HG03060 (cell line): ENCODE measurements around the gene NFASC.

Experiments
- ATAC-seq: cut with Tn5 transposase; IDR thresholded peaks from one replicate; pipeline ENCODE4 v1.9.1; 2021; ENCODE audit warnings: low read depth, moderate number of reproducible peaks; ENCODE audit not compliant: unreplicated experiment

The NFASC gene

GRCh38 chr1:205028390-205028789 is 157.7 kb downstream of the NFASC start:
- ATAC-seq = no peak

- ATAC-seq = no peak
These were observed 158.3 kb downstream of the NFASC start for GRCh38 chr1:205028924-205029323.

- no peak for ATAC-seq
These were observed 159.6 kb downstream of the NFASC start for GRCh38 chr1:205030241-205030640.

- ATAC-seq = no peak
These were observed 160.2 kb downstream of the NFASC start for GRCh38 chr1:205030896-205031295.

- no peak for ATAC-seq
These were observed 161.8 kb downstream of the NFASC start for GRCh38 chr1:205032508-205032907.

- ATAC-seq = no peak
These were observed 166.9 kb downstream of the NFASC start for GRCh38 chr1:205037539-205037938.

GRCh38 chr1:205038132-205038786 is 167.6 kb downstream of the NFASC start:
- no peak for ATAC-seq

GRCh38 chr1:205041001-205041715 is 170.5 kb downstream of the NFASC start:
- no peak for ATAC-seq

- no peak for ATAC-seq
These were observed 171.6 kb downstream of the NFASC start for GRCh38 chr1:205041998-205042910.

- no peak for ATAC-seq
These were observed 172.5 kb downstream of the NFASC start, which contains the start of gene CNTN2 for GRCh38 chr1:205042911-205043806. CNTN2 (plus strand) TSS chr1:205043212; CDS start chr1:205053186, 9,974 bp downstream.

GRCh38 chr1:205043866-205044265 is 173.2 kb downstream of the NFASC start:
- ATAC-seq = no peak

GRCh38 chr1:205044741-205045140 is 174.1 kb downstream of the NFASC start:
- ATAC-seq = no peak

GRCh38 chr1:205045146-205045545 is 174.5 kb downstream of the NFASC start:
- ATAC-seq = no peak

GRCh38 chr1:205046870-205047269 is 176.2 kb downstream of the NFASC start:
- ATAC-seq = no peak

GRCh38 chr1:205047764-205048231 is 177.1 kb downstream of the NFASC start:
- ATAC-seq = no peak

- ATAC-seq = no peak
These were observed 177.7 kb downstream of the NFASC start for GRCh38 chr1:205048382-205048781.

GRCh38 chr1:205049479-205049878 is 178.8 kb downstream of the NFASC start:
- ATAC-seq = no peak

GRCh38 chr1:205052690-205053089 is 182.0 kb downstream of the NFASC start:
- ATAC-seq = no peak

GRCh38 chr1:205053296-205053695 is 182.6 kb downstream of the NFASC start:
- ATAC-seq = no peak

- no peak for ATAC-seq
These were observed 183.4 kb downstream of the NFASC start for GRCh38 chr1:205054013-205054412.
